SU-DHL-6 (cell line): ENCODE results near the gene FIZ1.

ENCODE experiments used
- H2AFZ ChIP-seq: fragments of 200-600 bp; sonication (generic); 2 replicates; pipeline ENCODE4 v1.6.1; 2014; ENCODE audit warnings: low read depth, mild to moderate bottlenecking, moderate library complexity, mixed read lengths, antibody characterized with exemption, low read length; ENCODE audit not compliant: severe bottlenecking
- H3F3A ChIP-seq: fragments of 200-600 bp; shearing (Covaris generic); 2 replicates; pipeline ENCODE4 v1.6.0; 2016; ENCODE audit warnings: antibody characterized with exemption, mild to moderate bottlenecking; ENCODE audit not compliant: insufficient read depth
- H3K27ac ChIP-seq: fragments of 200-600 bp; sonication (generic); 2 replicates; pipeline ENCODE4 v1.5.1; 2016; ENCODE audit warnings: low read depth, mild to moderate bottlenecking, low read length, moderate library complexity, mixed read lengths
- H3K27me3 ChIP-seq: fragments of 200-600 bp; sonication (generic), shearing (Covaris generic); 2 replicates; pipeline ENCODE4 v1.6.0; 2014; ENCODE audit warnings: mild to moderate bottlenecking, low read length
- H3K36me3 ChIP-seq: fragments of 200-600 bp; sonication (generic); 2 replicates; pipeline ENCODE4 v1.6.1; 2014; ENCODE audit warnings: mild to moderate bottlenecking, low read length, mixed read lengths
- H3K4me2 ChIP-seq: fragments of 300-600, 200-600 bp; shearing (Covaris generic), sonication (generic); 2 replicates; pipeline ENCODE4 v1.6.0; 2014; ENCODE audit warnings: low read length, low read depth, mild to moderate bottlenecking; ENCODE audit not compliant: poor library complexity, severe bottlenecking
- H3K4me3 ChIP-seq: fragments of 200-600 bp; sonication (generic); 2 replicates; pipeline ENCODE4 v1.5.1; 2014; ENCODE audit warnings: antibody characterized with exemption, low read length, mild to moderate bottlenecking, mixed read lengths; ENCODE audit not compliant: insufficient read depth, poor library complexity, severe bottlenecking
- H3K79me2 ChIP-seq: fragments of 200-600 bp; sonication (generic); 2 replicates; pipeline ENCODE4 v1.6.1; 2014; ENCODE audit warnings: mild to moderate bottlenecking, low read length, moderate library complexity; ENCODE audit not compliant: insufficient read depth
- H3K9ac ChIP-seq: fragments of 200-600 bp; sonication (generic); 2 replicates; pipeline ENCODE4 v1.7.0; 2014; ENCODE audit warnings: mild to moderate bottlenecking, low read length
- H3K9me2 ChIP-seq: fragments of 200-600 bp; sonication (generic); replicated peaks from 2 replicates; pipeline ENCODE4 v1.6.1; 2014; ENCODE audit warnings: low read length; ENCODE audit not compliant: insufficient read depth
- H3K9me3 ChIP-seq: fragments of 200-600 bp; sonication (generic); 2 replicates; pipeline ENCODE4 v1.6.1; 2014; ENCODE audit warnings: low read length, mixed read lengths; ENCODE audit not compliant: insufficient read depth
- H4K20me1 ChIP-seq: fragments of 200-600 bp; sonication (generic); 2 replicates; pipeline ENCODE4 v1.6.1; 2014; ENCODE audit warnings: low read depth, mild to moderate bottlenecking, antibody characterized with exemption, low read length, moderate library complexity, mixed read lengths
- CTCF ChIP-seq: fragments of 200-600 bp; sonication (generic); IDR thresholded peaks from one replicate; pipeline ENCODE4 v1.5.1; 2017; ENCODE audit warnings: antibody characterized with exemption, mild to moderate bottlenecking, low read length, moderate library complexity; ENCODE audit not compliant: insufficient read depth, poor library complexity, severe bottlenecking
- EZH2phosphoT487 ChIP-seq: fragments of 200-600 bp; sonication (generic), shearing (Covaris generic); conservative IDR thresholded peaks from 2 replicates; pipeline ENCODE4 v1.6.1; 2018; ENCODE audit warnings: mild to moderate bottlenecking, antibody characterized with exemption, low read length, moderate library complexity, mixed read lengths

The FIZ1 gene

GRCh38 chr19:55614711-55615542 lies 15.6 kb upstream of the FIZ1 start:
- Histone ChIP-seq H3K4me2 (no peak overlapping the region), H3K36me3 (no peaks in the 10 kb centered on the region), H4K20me1 (no peaks in the 10 kb centered on the region)

GRCh38 chr19:55613930-55614710 lies 14.8 kb upstream of the FIZ1 start:
- Histone ChIP-seq H3K27me3 (no peaks in the 10 kb centered on the region), H3F3A (peaks cover 2% of the 10 kb centered on the region; the same call in 1 of the 2 replicates)

More at GRCh38 chr19:55614711-55615542, 15.6 kb upstream of the FIZ1 start:
- no peaks in the 10 kb centered on the region for H3K9me3 ChIP-seq
- peaks cover 4% of the 10 kb centered on the region; the same call in 1 of the 2 replicates for H3K79me2 ChIP-seq
- no peak overlapping the region for H3K9ac ChIP-seq
- no peak overlapping the region for H3K27ac ChIP-seq
- H3K27me3 ChIP-seq, result no peaks in the 10 kb centered on the region
- H2AFZ ChIP-seq, result no peak overlapping the region
- peaks cover 6% of the 10 kb centered on the region; the same call in 1 of the 2 replicates for H3F3A ChIP-seq
- TF ChIP-seq EZH2phosphoT487, result no peak
- H3K9me2 ChIP-seq, result no peaks in the 10 kb centered on the region
- no peak overlapping the region for H3K4me3 ChIP-seq

GRCh38 chr19:55613396-55613795 lies 14.1 kb upstream of the FIZ1 start:
- Histone ChIP-seq H3K4me2 (no peak overlapping the region), H3K79me2 (peaks cover 8% of the 10 kb centered on the region; the same call in 1 of the 2 replicates), H3K27me3 (no peaks in the 10 kb centered on the region), H3K9me2 (no peaks in the 10 kb centered on the region), H4K20me1 (no peaks in the 10 kb centered on the region), H3K27ac (no peak overlapping the region), H3K4me3 (no peak overlapping the region), H3K9me3 (no peaks in the 10 kb centered on the region), H2AFZ (no peak overlapping the region), H3K36me3 (no peaks in the 10 kb centered on the region), H3F3A (no peaks in the 10 kb centered on the region), H3K9ac (no peak overlapping the region)
- TF ChIP-seq CTCF (no peak), EZH2phosphoT487 (no peak)

More at GRCh38 chr19:55613930-55614710, 14.8 kb upstream of the FIZ1 start:
- Histone ChIP-seq H4K20me1 (no peaks in the 10 kb centered on the region), H3K4me3 (no peak overlapping the region), H2AFZ (no peak overlapping the region), H3K79me2 (peaks cover 4% of the 10 kb centered on the region; the same call in 1 of the 2 replicates), H3K9ac (no peak overlapping the region), H3K27ac (no peak overlapping the region), H3K36me3 (no peaks in the 10 kb centered on the region), H3K9me2 (no peaks in the 10 kb centered on the region), H3K4me2 (no peak overlapping the region), H3K9me3 (no peaks in the 10 kb centered on the region)
- TF ChIP-seq CTCF (no peak), EZH2phosphoT487 (no peak)
